Measurements from ENCODE around the gene CDK15.

CDK15 gene

DNA sequence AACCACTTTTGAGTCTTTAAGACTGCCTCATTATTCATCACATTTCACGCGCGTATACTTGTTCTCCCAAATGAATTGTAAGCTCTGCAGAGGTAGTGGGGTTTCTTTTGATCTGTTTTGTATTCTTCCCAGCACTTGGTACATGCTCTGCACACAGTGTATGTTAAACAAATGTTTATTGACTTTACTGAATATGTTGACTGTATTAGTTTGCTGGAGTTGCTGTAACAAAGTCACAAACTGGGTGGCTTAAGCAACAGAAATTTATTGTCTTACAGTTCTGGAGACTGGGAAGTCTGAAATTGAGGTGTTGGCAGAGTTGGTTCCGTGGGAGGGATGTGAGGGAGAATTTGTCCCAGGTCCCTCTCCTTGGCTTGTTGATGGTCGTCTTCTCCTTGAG is 65.1 kb downstream of the CDK15 start:
- DNase-seq (ENCODE audit: low spot score): no peak

DNA sequence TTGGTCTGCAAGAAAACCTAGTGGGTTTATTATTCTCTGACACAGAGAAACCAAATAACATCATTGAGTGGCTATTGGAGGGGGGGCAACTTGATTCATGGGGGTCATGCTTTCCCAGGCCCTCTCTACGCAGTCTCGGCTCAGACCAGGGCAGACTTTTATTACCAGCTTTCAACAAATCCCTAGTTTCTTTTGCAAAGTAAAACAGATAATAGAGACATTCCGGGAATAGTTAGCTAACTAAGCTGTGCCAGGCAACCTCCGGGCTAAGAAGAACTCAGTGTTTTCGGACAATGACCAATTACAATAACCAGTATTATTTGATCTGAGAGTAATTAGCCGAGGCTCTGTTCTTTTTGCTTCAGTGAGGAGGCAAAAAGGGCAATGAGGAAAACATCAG is 66.3 kb downstream of the CDK15 start:
- no peak for DNase-seq (ENCODE audit: low spot score)

DNA sequence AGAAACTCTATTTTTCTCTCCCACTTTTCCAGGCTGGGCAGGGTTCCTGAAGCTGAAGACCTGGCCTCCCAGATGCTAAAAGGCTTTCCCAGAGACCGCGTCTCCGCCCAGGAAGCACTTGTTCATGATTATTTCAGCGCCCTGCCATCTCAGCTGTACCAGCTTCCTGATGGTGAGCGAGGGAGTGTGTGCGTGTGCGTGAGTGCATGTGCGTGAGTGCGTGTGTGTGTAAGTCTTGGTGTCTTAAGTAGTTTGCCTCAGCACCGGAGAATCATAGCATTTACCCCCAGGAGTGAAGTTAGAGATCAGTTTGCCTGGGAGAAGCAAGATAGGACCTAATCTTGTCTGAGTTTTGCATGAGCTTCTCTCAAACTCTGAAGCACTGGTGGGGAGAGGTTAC is 73.7 kb downstream of the CDK15 start:
- DNase-seq (ENCODE audit: low spot score): no peak

DNA sequence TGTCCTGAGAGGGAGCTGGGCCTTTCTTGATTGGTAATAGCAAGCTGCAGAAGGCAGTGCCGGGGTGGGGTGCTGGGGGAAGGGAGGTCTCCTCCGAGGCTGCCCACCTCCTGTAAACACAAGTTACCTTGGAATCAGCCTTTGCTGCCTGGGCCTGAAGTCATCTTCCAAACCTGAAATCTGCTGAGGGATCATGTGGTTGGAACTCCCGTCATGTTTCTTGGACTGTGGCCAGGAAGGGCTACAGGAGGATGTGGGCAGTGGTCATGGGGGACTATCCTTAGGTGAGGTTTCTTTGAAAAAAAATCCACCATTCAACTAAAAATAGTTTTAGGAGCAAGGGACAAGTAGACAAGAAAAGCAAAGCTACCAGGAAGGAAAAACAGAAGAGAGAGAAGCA is 74.2 kb downstream of the CDK15 start:
- no peak for DNase-seq (ENCODE audit: low spot score)

DNA sequence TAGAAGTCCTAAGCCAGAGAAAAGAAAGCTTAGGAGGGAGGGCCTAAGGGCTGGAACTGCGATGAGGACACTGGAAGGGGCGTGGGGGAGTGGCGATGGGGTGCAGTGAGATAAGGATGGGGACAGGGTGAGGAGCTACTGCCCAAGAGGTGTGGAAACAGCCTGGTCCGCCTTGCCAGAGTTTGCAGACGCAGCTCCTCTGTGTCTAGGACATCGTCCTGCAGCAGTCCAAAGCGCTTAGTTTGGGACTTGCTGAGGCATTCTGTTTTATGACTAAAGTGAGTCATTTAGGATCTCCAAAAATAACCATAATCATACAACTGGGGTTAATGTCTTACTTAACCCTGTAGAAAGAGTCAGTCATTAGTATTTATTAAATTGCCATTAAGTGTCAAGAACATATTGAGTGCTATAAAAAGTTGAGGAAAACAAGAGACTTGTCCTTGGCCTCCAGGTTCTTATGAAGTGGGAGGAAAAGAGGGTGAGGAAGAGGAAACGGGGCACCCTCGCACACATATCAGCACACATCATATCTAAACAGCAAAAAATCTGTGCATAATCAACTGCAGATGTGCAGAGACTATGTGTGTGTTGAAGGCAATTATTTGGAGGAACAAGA is 74.8 kb downstream of the CDK15 start:
- DNase-seq (ENCODE audit: low spot score): no peak

DNA sequence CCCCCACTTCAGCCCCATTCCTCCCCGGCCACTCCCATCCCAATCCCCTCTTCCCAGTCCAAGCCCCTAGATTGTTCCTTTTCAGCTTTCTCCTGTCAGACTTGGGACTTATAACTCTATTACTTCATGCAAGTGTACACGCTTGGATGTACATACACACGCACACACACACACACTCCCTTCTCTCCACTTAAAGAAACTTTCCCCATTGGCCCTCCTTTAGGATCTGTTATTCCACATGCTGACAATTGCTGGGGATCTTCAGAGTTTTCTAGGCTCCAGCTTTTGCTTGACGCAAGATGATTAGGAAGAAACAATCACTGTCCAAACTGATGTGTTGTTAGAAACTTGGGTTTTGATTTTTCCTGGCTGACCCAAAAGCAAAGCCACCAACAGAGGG is 75.4 kb downstream of the CDK15 start:
- no peak for DNase-seq (ENCODE audit: low spot score)

DNA sequence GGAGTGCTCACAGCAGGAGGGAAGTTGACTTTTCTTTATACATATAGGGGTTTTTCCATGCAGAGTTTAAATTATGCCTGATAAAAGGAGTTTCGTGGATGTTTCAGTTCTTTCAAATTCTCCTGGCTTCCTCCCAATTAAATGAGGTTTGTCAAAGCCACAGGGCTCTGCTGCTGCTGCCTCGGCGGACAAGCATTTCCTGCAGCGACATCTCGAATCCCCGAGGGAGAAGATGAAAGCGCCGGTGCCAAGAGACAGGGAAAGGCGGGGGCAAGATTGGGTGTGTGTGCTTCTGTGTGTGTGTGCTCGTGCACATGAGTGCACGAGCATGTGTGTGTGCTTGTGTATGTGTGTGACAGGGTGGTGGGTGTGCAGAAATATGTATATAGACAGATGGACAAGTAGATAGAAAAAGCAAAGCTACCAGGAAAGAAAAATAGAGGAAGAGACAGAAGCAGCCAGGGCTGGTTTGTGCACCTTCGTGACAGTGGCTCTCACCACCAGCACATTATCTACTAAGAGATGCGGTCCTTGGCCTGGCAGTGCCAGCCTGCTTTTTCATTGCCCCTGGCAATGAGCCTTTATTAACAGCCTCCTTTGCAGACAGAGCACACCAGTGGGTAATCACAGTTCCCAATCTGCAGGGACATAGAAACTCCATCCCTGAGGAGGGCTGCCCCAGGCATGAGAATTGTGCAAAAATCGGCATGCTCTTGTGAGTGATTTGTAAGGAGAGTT is 76.2 kb downstream of the CDK15 start:
- DNase-seq (ENCODE audit: low spot score): no peak

DNA sequence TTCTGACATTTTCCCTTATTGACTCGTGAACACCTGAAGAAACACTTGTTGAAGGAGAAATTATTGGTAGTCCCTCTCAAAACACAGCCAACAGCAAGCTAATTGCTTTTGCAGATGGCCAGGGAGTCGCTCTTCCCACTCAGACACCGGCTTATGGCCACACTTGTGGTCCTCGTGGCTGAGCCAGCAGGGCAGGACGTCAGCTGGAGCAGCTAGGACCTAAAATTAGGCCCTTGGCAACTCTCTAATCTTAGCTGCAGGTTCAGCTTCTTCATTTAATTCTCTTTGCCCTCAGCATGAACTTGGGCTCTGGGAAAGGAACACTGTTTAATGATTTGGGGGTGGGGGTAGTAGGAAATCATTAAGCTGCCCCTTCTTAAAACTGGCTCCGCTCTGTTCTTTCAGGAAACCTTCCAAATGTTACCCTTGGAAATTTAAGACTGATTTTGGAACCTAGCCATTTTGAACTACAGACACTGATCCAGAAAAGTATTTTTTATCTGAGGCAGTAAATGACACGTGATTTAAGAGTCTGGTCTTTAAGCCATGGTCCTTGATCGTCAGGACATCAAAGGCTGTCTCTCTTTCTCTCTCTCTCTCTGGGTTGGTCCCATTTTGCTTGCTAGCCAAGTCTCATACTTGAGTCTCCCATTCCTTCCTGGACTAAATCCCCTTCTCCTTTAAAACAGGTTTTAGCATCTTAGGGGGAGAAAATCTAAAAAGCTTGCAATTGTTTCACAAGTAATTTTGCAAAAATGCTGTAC is 77.5 kb downstream of the CDK15 start:
- DNase-seq (ENCODE audit: low spot score): no peak

DNA sequence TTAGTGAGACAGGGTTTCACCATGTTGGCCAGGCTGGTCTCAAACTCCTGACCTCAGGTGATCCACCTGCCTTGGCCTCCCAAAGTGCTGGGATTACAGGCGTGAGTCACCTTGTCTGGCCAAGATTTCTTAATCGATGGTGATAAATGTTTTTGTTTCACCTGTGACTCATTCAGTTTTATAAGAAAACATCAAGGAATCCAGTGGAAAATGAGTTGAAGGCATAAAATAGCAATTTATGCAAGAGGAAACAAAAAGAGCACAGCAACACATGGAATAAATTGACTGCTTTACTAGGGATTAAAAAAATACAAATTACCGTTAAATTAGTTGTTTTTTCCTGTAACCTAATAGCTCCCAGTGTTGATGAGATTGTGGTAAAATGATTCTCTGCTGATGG is 80.2 kb downstream of the CDK15 start:
- no peak for DNase-seq (ENCODE audit: low spot score)

DNA sequence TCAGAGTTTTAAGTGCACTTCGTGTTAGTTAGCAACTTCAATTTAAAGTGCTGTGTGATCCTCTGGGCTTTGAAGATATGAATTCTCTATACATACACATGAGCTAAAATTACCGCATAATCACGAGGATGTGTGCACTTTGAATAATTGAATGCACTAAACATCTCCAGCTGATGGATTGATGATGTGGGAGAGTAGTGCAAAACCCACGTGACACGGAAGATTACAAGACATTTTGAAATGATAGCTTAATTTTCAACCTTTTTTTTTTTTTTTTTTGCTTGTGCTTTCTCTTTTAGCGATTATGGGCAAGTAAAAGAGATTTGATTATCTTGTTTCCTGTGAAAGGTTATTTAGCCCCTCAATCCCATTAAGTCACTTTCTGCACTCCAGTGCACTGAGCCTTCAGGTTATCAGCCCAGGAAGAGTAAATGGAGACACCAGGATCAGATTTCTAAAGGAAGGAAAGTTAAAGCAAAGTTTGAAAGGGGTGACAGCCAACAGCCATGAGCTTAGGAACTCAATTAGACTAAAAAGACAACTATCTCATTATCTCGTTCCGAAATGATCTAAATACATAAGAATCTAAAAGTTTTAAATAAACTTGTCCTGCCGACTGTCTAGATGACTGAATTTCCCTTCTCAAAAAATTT is 81.6 kb downstream of the CDK15 start:
- no peak for DNase-seq (ENCODE audit: low spot score)

DNA sequence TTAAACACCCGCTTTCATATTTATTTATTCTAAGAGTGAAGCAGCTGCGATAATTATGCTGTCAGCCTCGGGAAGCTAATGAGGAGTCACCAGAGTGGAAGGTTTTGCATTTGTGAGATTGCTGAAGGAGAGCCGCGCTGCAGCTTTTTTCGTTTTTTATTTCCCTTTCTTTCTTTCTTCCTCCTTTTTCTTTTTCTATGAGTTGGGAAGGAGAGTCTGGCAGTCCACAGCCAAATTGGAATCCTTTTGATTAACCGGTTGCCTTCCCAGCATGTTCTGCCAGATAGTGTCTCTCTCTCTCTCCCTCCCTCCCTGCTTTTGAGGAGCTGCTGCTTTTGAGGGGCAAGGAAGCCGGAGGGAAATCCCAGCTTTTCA is 82.1 kb downstream of the CDK15 start:
- DNase-seq (ENCODE audit: low spot score): no peak

DNA sequence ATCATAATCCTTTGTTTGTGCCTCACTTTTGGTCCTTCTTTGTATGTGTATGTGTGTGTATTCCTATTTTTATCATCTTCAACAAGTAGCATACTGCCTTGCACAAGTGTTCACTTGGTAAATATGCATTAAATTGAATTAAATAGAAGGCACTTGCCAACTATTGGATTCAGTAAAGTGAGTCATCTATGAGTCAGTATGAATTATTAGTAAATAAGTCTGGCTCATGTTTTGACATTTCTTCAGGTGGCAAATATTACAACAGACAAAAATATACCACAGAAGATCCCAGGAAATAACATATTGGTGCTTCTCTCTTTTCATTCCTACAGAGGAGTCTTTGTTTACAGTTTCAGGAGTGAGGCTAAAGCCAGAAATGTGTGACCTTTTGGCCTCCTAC is 84.1 kb downstream of the CDK15 start:
- DNase-seq (ENCODE audit: low spot score): no peak

DNA sequence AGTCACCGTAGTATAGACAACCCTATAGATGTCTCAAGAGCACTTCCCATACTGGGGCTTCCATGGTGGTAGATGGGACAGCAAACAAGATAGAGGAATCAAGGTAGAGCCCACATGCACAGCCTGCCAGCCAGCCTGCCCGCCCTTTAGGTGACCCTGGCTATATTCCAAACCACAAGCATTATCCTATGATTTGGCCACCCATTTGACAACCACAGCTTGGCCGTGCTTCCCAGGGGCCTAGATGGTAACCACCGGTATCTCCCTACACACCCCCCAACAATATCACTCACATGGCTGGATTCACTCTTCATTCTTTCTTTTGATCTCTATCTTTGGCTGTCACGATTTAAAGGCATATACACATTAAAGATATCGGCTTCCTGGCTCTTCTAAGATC is 85.3 kb downstream of the CDK15 start:
- no peak for DNase-seq (ENCODE audit: low spot score)

DNA sequence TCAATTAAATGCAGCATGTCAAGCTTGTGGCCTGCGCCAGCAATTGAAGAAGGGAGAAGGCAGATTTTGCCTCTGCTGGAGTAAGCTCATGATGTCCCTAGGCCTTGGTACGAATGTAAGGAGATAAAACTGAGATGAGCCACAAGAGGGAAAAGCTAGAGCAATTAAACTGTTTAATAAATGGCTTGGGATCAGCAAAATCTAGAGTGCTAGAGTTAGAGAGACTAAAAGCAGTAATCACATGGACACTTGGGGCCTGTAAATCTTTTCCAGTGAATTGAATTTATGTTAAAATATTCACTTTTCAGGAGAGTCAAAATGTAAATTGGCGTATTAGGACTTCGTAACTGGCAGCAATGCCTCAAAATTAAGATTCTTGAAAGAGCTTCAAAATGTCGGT is 86.2 kb downstream of the CDK15 start:
- no peak for DNase-seq (ENCODE audit: low spot score)

DNA sequence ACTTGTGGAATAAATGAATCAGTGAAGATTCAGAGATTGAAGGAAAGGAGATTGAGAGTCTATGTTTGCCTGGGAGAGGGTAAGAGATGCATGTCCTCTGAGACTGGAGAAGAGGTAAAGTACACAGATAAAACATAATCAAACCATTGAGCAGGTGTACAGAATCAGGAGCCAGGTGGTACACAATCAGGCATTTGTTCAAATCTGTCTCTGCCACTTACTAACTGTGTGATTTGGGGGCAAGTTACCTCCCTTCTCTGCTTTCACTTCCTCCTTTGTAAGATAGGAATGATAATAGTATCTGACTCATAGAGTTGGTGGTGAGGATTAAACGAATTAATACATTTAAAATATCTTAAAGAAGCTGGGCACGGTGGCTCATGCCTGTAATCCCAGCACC is 94.0 kb downstream of the CDK15 start:
- DNase-seq (ENCODE audit: low spot score): no peak

DNA sequence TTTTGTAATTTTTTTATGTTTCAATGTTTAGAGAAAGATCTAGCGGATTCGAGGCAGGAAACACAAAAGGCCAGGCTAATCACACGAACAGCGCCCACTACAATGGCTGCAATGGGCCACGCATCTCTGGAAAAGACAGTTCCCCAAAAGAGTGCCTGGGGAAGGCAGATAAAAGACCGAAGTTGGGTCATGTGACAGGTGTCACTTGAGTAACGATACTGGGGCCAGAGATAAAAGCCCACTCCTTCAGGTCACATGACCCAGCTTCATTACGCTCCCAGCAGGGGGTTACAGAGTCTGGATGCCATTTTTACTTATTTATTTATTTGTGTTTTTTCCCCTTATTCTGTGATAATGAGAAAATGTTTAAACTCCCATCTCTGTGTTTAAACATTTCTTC is 95.4 kb downstream of the CDK15 start:
- no peak for DNase-seq (ENCODE audit: low spot score)

DNA sequence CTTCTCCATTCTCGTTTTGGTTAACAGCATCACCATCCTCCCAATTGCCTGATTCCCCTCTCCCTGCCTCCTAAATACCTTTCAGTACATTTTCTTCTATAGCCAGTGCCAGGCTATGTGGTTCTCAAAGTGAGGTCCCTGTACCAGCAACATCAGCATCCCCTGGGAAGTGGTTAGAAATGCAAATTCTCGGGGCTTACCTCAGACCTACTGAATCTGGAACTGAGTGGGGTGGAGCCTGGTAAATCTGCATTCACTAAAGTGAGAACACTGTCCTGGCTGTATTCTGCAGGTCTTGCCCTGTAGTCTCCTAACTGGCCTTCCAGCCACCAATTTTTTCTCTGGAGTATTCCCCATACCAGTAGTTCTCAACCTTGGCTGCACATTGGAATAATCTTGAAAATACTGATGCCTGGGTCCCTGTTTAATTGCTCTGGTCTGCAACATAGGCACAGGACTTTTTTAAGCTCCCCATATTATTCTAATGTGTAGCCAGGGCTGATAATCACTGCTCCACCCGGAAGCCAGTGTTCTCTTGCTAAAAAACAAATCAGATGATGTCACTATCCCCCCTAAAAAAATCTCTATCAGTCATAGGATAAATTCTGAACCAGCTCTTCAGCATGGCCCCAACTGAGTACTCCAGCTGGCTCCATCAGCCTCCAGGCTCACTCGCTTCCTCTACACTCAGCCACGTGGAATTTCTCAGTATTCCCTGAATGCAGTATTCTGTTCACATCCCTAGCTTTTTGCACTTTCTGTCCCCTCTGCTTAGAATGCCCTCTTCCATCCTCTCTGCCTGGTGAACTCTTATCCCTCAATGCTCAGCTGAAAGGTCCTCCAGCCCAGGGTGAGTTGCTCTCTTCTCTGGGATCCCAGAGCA is 98.4 kb downstream of the CDK15 start:
- no peak for DNase-seq (ENCODE audit: low spot score)

DNA sequence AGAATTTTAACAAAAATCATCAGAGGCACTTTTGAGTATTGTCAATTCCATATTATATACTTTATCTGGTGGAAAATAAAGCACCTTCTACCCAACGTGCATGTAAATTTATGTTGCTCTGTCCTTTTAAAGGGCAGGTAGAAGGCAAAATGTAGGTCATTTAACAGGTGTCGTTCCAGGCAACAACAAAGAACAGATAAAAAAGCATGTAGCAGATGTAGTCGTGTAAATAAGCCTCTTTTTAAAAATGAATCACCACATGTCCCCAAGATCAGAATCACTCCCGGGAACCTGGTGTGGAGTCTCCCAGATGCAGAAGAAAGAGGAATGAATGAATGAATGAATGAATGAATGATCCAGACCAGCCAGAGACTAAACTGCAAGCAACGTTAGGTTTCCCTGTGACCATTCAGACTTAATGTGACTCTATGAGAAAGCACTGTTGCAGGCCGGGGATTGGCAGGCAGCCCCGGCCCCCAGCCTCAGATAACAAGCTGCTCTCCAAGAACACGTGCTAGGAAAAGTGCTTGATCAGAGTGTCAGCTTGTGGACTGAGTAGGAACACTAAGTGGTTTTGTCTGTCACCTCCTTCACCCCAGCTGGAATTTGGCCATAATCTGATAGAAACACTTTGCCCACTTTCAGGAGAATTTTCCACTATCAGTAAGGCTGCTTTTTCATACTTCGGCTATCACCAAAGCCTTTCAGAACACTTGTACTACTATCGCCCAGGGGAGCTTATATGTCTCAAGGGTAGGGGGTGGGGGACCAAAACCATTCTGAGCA is 100.6 kb downstream of the CDK15 start:
- DNase-seq (ENCODE audit: low spot score): no peak

DNA sequence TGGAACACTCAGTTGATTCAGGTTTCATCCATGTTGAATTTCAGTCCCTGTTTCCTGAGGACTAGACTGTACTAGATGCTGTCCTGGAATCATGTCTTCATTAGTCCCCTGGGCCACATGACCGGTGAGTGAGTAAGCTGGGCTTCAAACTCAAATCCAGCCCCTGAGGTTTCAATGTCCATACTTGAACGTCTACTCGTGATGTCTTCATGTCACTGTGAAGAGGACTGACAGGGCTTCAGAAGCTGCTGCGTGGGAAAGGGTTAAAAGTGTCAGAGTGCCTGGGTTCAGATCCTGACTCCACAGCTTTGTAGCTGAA is 101.2 kb downstream of the CDK15 start:
- DNase-seq (ENCODE audit: low spot score): no peak

DNA sequence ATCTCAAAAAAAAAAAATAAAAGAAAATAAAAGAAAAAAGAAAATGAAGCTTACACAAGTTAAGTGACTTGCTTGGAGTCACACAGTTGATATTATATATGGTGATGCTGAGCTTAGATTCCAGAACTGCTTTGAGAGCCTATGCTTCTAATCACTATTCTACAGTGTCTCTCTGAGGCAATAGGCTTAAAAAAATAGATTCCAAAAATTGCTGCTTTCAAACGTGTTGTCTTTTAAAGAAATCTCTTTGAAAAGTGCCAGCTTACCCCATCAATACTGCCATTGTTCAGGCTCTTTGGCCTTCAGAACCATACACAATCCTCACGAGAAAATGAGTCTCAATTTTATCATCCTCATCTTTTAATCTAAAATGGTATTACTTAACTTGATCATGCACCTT is 102.6 kb downstream of the CDK15 start:
- DNase-seq (ENCODE audit: low spot score): no peak

DNA sequence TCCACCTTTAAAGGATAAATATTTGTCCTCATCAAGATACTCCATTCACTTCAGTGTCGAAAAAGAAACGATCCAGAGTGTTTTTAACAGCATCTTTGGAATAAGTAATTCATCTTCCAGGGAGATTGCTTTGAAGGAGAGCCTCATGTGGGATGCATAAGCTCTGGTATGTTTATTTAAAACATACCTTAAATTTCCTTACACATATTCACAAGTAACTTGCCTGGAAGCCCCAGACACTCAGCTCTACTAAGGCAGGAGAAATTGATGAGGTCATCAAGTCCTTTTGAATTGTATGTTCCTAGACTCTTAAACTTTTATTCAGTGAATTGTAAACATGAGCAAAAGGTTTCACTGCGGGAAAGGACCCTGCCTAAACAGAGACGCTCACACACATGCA is 103.0 kb downstream of the CDK15 start:
- DNase-seq (ENCODE audit: low spot score): no peak
